CD8-positive, alpha-beta memory T cell (primary cell): ENCODE measurements around the gene MFSD2A. TPM values are rescaled to one million over a fixed set of nuclear protein-coding genes. Genes with fewer than 3 reads are reported as not detected.
"Not testable (repeated sequence)": the region's sequence is repeated elsewhere in the genome, so short reads cannot be mapped to it uniquely, and the experiment has no call there.

Source experiments
- CTCF ChIA-PET: fragments of 350-600 bp; sonication (Branson Sonifier 250); formaldehyde crosslinking; loops from one replicate; lab custom pipeline; 2021; ENCODE audit warnings: antibody characterized with exemption; lab: Charles Lee
- POLR2A ChIA-PET: fragments of 350-600 bp; sonication (Branson Sonifier 250); formaldehyde crosslinking; loops from one replicate; lab custom pipeline; 2021; ENCODE audit warnings: antibody characterized with exemption; lab: Charles Lee
- DNase-seq, 5 donors: peaks; one replicate each; pipeline versions ENCODE4 v3.0.0 to v3.0.0-alpha.2; 2020 to 2022; ENCODE audit warnings: mixed read lengths in 1 of 5
- H3K27ac ChIP-seq: one replicate; pipeline ENCODE4 v1.7.0; 2013; ENCODE audit warnings: low read depth, mild to moderate bottlenecking, low read length, moderate library complexity
- H3K27me3 ChIP-seq: 2 replicates; pipeline ENCODE4 v1.7.0; 2013; ENCODE audit warnings: low read length, mild to moderate bottlenecking; ENCODE audit not compliant: insufficient read depth, poor library complexity, severe bottlenecking
- H3K36me3 ChIP-seq: 2 replicates; pipeline ENCODE4 v1.7.0; 2013; ENCODE audit warnings: mild to moderate bottlenecking, low read length, moderate library complexity; ENCODE audit not compliant: insufficient read depth
- H3K4me1 ChIP-seq: 2 replicates; pipeline ENCODE4 v1.7.0; 2013; ENCODE audit warnings: mild to moderate bottlenecking, low read length, moderate library complexity; ENCODE audit not compliant: insufficient read depth
- H3K4me3 ChIP-seq: 2 replicates; pipeline ENCODE4 v1.7.0; 2013; ENCODE audit warnings: mild to moderate bottlenecking, low read length
- H3K9me3 ChIP-seq: 2 replicates; pipeline ENCODE4 v1.7.0; 2013; ENCODE audit warnings: mild to moderate bottlenecking, low read length
- H3K27ac Mint-ChIP-seq, 8 donors: one replicate each; pipeline ENCODE4 v1.8.0; 2020 to 2021; ENCODE audit warnings: mixed read lengths in 8 of 8, mild to moderate bottlenecking in 6 of 8, inconsistent platforms in 3 of 8, moderate library complexity in 3 of 8
- H3K27me3 Mint-ChIP-seq, 2 donors: one replicate each; pipeline ENCODE4 v1.8.0; 2020 to 2021; ENCODE audit warnings: mixed read lengths in 2 of 2, mild to moderate bottlenecking in 1 of 2, moderate library complexity in 1 of 2
- H3K36me3 Mint-ChIP-seq, 3 donors: one replicate each; pipeline ENCODE4 v1.8.0; 2020 to 2021; ENCODE audit warnings: mixed read lengths in 3 of 3, inconsistent platforms in 1 of 3, mild to moderate bottlenecking in 1 of 3
- H3K4me1 Mint-ChIP-seq, 3 donors: one replicate each; pipeline ENCODE4 v1.8.0; 2020 to 2021; ENCODE audit warnings: mixed read lengths in 3 of 3, inconsistent platforms in 1 of 3, mild to moderate bottlenecking in 1 of 3
- H3K4me3 Mint-ChIP-seq, 7 donors: one replicate each; pipeline ENCODE4 v1.8.0; 2020 to 2021; ENCODE audit warnings: mixed read lengths in 7 of 7, mild to moderate bottlenecking in 6 of 7, moderate library complexity in 4 of 7, inconsistent platforms in 2 of 7
- H3K9me3 Mint-ChIP-seq, 5 donors: one replicate each; pipeline ENCODE4 v1.8.0; 2020 to 2022; ENCODE audit warnings: mixed read lengths in 5 of 5, mild to moderate bottlenecking in 3 of 5, moderate library complexity in 2 of 5, inconsistent platforms in 1 of 5
- polyA plus RNA-seq: library from polyadenylated mRNA; unstranded; fragments of 300-500 nt; fragmentation: Illumina TruSeq; gene quantifications from one replicate; pipeline ENCODE4 v1.2.3, GENCODE V29; 2021
- total RNA-seq, 2 experiments: library from RNA; stranded (reverse); gene quantifications; one replicate each; pipeline ENCODE4 v1.2.3, GENCODE V29; 2021

MFSD2A gene
- total RNA-seq, result 10 to 100 TPM; 23.8 to 28.7 TPM
- polyA plus RNA-seq, result 0.13 TPM

DNA sequence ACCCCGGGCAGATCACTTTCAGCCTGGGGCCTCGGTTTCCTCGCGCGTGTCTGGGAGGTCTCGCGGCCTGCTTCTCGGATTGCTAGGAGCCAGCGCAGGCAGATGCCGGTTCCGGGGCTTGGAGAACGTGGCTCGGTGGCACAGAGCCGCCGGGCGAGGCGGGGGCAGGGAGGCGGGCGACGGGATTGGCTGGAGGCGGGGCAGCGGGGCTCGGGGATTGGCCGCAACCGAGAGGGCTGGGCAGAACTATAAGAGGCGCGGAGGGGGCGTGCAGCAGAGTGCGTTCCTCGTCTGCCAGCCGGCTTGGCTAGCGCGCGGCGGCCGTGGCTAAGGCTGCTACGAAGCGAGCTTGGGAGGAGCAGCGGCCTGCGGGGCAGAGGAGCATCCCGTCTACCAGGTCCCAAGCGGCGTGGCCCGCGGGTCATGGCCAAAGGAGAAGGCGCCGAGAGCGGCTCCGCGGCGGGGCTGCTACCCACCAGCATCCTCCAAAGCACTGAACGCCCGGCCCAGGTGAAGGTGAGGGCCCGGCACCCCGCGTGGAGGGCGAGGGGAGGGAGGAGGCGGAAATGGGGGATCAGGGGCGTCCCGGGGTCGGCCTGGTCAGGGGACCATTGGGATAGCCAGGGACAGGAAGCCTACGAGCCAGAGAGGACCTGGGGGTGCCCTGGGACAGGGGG is at the start of gene MFSD2A:
TSS of gene MFSD2A (plus strand) at position 276 of the 677 bp plus-strand sequence. CDS start at position 424, 148 bp downstream.
- peak within 1 kb of the TSS; percentile 82 to 98 (median 94) for H3K4me3 Mint-ChIP-seq
- Histone ChIP-seq H3K9me3 (no peaks in the 10 kb centered on the region), H3K4me3 (peak within 1 kb of the TSS; percentile 74), H3K27ac (no peak within 1 kb of the TSS), H3K27me3 (no peaks in the 10 kb centered on the region), H3K36me3 (no peaks in the 10 kb centered on the region), H3K4me1 (peaks cover 20% of the 10 kb centered on the region)
- peak; percentile 76 to 88 (median 82) for DNase-seq
- peaks cover 7 to 21% (median 14%) of the 10 kb centered on the region in 3 donors for H3K4me1 Mint-ChIP-seq
- ChIA-PET POLR2A (interaction anchor here (1.0 kb wide), 1 partner anchor 85 kb away, joined by 4 read pairs; the partner anchor contains the start of gene CAP1), CTCF (interaction anchor here (1.7 kb wide), 1 partner anchor 138 kb away, joined by 5 read pairs; no protein-coding TSS in a partner anchor)
- no peaks in the 10 kb centered on the region for H3K9me3 Mint-ChIP-seq
- peaks cover 0 to 2% (median 0%) of the 10 kb centered on the region in 3 donors for H3K36me3 Mint-ChIP-seq
- peak within 1 kb of the TSS in 7 of 8 donors; percentile 45 to 93 (median 79) for H3K27ac Mint-ChIP-seq
- H3K27me3 Mint-ChIP-seq, result peaks cover 0 to 1% of the 10 kb centered on the region in 2 donors

DNA sequence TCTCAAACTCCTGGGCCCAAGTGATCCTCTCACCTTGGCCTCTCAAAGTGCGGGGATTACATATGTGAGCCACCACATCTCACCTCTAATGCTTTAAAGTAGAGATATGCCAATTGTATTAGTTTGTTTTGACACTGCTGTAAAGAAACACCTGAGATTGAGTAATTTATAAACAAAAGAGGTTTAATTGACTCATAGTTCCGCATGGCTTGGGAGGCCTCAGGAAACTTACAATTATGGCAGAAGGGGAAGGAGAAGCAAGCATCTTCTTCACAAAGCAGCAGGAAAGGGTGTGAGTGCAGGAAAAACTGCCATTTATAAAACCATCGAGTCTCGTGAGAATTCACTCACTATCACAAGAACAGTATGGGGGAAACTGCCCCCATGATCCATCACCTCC is 49.8 kb upstream of the MFSD2A start:
- H3K36me3 ChIP-seq, result no peaks in the 10 kb centered on the region
- peaks cover 5% of the 10 kb centered on the region for H3K4me1 ChIP-seq
- H3K27ac ChIP-seq, result no peak overlapping the region
- DNase-seq, result no peak
- Mint-ChIP-seq H3K9me3 (peaks cover 8 to 22% (median 11%) of the 10 kb centered on the region in 5 donors), H3K36me3 (peaks cover 0 to 16% (median 0%) of the 10 kb centered on the region in 3 donors), H3K27me3 (peaks cover 33 to 67% of the 10 kb centered on the region in 2 donors), H3K27ac (no peak overlapping the region), H3K4me3 (no peak overlapping the region), H3K4me1 (peaks cover 8 to 9% (median 8%) of the 10 kb centered on the region in 3 donors)
- ChIA-PET POLR2A (no interaction called here), CTCF (no interaction called here)
- H3K27me3 ChIP-seq, result peaks cover 17% of the 10 kb centered on the region
- H3K9me3 ChIP-seq, result no peaks in the 10 kb centered on the region
- no peak overlapping the region for H3K4me3 ChIP-seq

DNA sequence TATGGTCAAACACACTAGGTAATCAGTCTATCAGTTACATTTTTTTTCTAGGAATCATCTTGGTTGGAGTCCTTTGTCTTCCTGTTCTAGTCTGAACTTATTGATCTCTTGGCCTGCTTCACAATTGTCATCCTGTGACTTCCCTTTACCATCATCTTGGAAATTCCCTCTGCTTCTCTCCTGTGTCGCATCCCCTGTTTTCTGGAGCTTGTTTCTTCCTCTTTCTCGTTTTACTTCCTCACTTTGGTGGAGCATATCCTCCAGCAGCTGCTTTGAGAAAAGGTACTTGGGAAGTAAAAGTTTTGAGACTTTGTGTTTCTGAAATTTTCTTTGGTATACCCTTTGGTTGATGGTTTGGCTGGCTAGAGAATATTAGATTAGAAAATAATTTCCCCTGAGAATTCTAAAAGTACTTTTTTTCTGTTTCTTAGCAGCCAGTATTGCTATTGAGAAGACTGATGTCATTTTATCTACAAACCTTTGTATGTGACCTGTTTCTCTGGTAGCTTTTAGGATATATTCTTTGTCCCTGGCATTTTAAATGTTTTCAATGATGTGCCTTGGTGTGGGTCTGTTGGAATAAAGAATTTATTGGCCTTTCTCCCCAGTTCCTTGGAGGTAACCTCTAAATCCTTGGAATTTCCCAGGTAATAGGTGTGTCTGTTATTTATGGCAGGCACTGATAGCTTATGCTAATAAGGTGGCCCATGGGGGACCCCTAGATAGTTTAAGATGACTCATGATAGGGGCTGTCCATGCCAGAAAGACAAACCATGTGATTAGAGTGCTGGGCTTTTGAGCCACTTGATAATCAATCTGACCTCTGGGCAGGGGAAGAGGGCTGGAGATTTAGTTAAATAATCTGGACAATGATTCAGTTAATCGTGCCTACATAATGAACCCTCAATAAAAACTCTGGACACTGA is 47.2 kb upstream of the MFSD2A start:
- H3K36me3 Mint-ChIP-seq, result peaks cover 0 to 16% (median 0%) of the 10 kb centered on the region in 3 donors
- H3K27me3 ChIP-seq, result peaks cover 5% of the 10 kb centered on the region
- no peak overlapping the region for H3K4me3 ChIP-seq
- no peaks in the 10 kb centered on the region for H3K4me1 ChIP-seq
- H3K9me3 ChIP-seq, result no peaks in the 10 kb centered on the region
- H3K27ac ChIP-seq, result no peak overlapping the region
- CTCF ChIA-PET, result interaction anchor here (1.1 to 2.2 kb wide), 2 partner anchors 12 to 92 kb away, joined by 3 to 10 read pairs; no protein-coding TSS in a partner anchor
- no peak for DNase-seq
- POLR2A ChIA-PET, result no interaction called here
- H3K36me3 ChIP-seq, result no peaks in the 10 kb centered on the region
- no peak overlapping the region for H3K4me3 Mint-ChIP-seq
- H3K27ac Mint-ChIP-seq, result no peak overlapping the region
- peaks cover 25 to 64% of the 10 kb centered on the region in 2 donors for H3K27me3 Mint-ChIP-seq
- H3K4me1 Mint-ChIP-seq, result peaks cover 0 to 4% (median 0%) of the 10 kb centered on the region in 3 donors
- H3K9me3 Mint-ChIP-seq, result peaks cover 8 to 22% (median 11%) of the 10 kb centered on the region in 5 donors

GRCh38 chr1:39908534-39908933 is 46.4 kb upstream of the MFSD2A start:
- CTCF ChIA-PET, result interaction anchor here (1.1 kb wide), 1 partner anchor 92 kb away, joined by 3 read pairs; no protein-coding TSS in a partner anchor
- Histone ChIP-seq H3K4me3 (no peak overlapping the region), H3K9me3 (no peaks in the 10 kb centered on the region), H3K27ac (no peak overlapping the region), H3K36me3 (no peaks in the 10 kb centered on the region), H3K4me1 (no peaks in the 10 kb centered on the region), H3K27me3 (no peaks in the 10 kb centered on the region)
- Mint-ChIP-seq H3K4me3 (no peak overlapping the region), H3K27ac (no peak overlapping the region), H3K9me3 (peaks cover 8 to 22% (median 11%) of the 10 kb centered on the region in 5 donors), H3K27me3 (peaks cover 20 to 57% of the 10 kb centered on the region in 2 donors), H3K4me1 (no peaks in the 10 kb centered on the region), H3K36me3 (peaks cover 0 to 16% (median 0%) of the 10 kb centered on the region in 3 donors)
- DNase-seq, result no peak
- POLR2A ChIA-PET, result no interaction called here

DNA sequence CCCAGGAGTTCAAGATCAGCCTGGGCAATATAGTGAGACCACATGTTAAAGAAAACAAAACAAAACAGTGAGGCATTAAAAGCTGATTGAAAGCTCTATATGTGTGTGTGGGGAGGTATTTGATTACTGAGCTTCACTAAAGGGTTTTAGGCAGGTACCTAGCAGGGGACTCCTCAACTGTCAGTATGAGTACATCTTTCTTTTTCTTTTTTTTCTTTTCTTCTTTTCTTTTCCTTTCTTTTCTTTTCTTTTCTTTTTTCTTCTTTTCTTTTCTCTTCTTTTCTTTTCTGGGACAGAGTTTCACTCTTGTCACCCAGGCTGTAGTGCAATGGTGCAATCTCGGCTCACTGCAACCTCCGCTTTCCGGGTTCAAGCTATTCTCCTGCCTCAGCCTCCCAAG is 44.7 kb upstream of the MFSD2A start:
- H3K27me3 ChIP-seq, result no peaks in the 10 kb centered on the region
- no peaks in the 10 kb centered on the region for H3K9me3 ChIP-seq
- no peak overlapping the region for H3K4me3 ChIP-seq
- Mint-ChIP-seq H3K36me3 (peaks cover 0 to 16% (median 0%) of the 10 kb centered on the region in 3 donors), H3K27me3 (peaks cover 20 to 46% of the 10 kb centered on the region in 2 donors), H3K4me1 (no peaks in the 10 kb centered on the region), H3K4me3 (no peak overlapping the region), H3K27ac (no peak overlapping the region), H3K9me3 (peaks cover 8 to 22% (median 11%) of the 10 kb centered on the region in 5 donors)
- H3K36me3 ChIP-seq, result no peaks in the 10 kb centered on the region
- POLR2A ChIA-PET, result interaction anchor here (0.6 kb wide), 1 partner anchor 65 kb away, joined by 3 read pairs; no protein-coding TSS in a partner anchor
- no peak overlapping the region for H3K27ac ChIP-seq
- DNase-seq, result no peak
- no peaks in the 10 kb centered on the region for H3K4me1 ChIP-seq
- CTCF ChIA-PET, result interaction anchor here (1.2 kb wide), 1 partner anchor 9 kb away, joined by 3 read pairs; no protein-coding TSS in a partner anchor

DNA sequence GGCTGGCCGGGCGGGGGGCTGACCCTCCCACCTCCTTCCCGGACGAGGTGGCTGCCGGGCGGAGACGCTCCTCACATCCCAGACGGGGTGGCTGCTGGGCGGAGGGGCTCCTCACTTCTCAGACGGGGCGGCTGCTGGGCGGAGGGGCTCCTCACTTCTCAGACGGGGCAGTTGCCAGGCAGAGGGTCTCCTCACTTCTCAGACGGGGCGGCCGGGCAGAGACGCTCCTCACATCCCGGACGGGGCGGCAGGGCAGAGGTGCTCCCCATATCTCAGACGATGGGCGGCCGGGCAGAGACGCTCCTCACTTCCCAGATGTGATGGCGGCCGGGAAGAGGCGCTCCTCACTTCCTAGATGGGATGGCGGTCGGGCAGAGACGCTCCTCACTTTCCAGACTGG is 41.8 kb upstream of the MFSD2A start:
- H3K4me3 Mint-ChIP-seq, H3K36me3 ChIP-seq, DNase-seq, H3K27ac ChIP-seq, CTCF ChIA-PET, H3K27ac Mint-ChIP-seq, H3K9me3 ChIP-seq, H3K4me1 Mint-ChIP-seq, H3K4me1 ChIP-seq, H3K4me3 ChIP-seq, H3K27me3 ChIP-seq, POLR2A ChIA-PET: not testable (repeated sequence)
- H3K9me3 Mint-ChIP-seq, result peaks cover 6 to 14% (median 10%) of the 10 kb centered on the region in 5 donors
- H3K36me3 Mint-ChIP-seq, result peaks cover 0 to 15% (median 0%) of the 10 kb centered on the region in 3 donors
- H3K27me3 Mint-ChIP-seq, result peaks cover 15 to 27% of the 10 kb centered on the region in 2 donors

- H3K36me3 ChIP-seq, result no peaks in the 10 kb centered on the region
- H3K27ac ChIP-seq, result no peak overlapping the region
- H3K9me3 ChIP-seq, result no peaks in the 10 kb centered on the region
- H3K27ac Mint-ChIP-seq, result no peak overlapping the region
- H3K27me3 ChIP-seq, result no peaks in the 10 kb centered on the region
- ChIA-PET CTCF (interaction anchor here (1.0 to 2.3 kb wide), 4 partner anchors 13 to 116 kb away, joined by 3 to 9 read pairs (median 4); partner anchors contain the start of gene MYCL), POLR2A (no interaction called here)
- no peaks in the 10 kb centered on the region for H3K9me3 Mint-ChIP-seq
- H3K36me3 Mint-ChIP-seq, result no peaks in the 10 kb centered on the region
- H3K4me3 ChIP-seq, result no peak overlapping the region
- peaks cover 3 to 12% of the 10 kb centered on the region in 2 donors for H3K27me3 Mint-ChIP-seq
- H3K4me1 ChIP-seq, result peaks cover 4% of the 10 kb centered on the region
- no peak for DNase-seq
- peaks cover 0 to 3% (median 0%) of the 10 kb centered on the region in 3 donors for H3K4me1 Mint-ChIP-seq
- no peak overlapping the region for H3K4me3 Mint-ChIP-seq
Measured at GRCh38 chr1:39915499-39916129, 39.3 kb upstream of the MFSD2A start.
